Activated CD8-positive, alpha-beta memory T cell treated with anti-CD3 and anti-CD28 coated beads for 4 hours (primary cell): ENCODE data around the gene RABGAP1L.
"Not testable (repeated sequence)": the region's sequence is repeated elsewhere in the genome, so short reads cannot be mapped to it uniquely, and the experiment has no call there.

Experiments
- DNase-seq, 2 donors: peaks; one replicate each; pipeline ENCODE4 v3.0.0-alpha.2; 2020; ENCODE audit warnings: low read depth in 2 of 2

Gene RABGAP1L

GRCh38 chr1:174153085-174153824 is 6.1 kb upstream of the RABGAP1L start:
- no peak for DNase-seq

- no peak for DNase-seq
Measured at GRCh38 chr1:174153825-174154107, 5.6 kb upstream of the RABGAP1L start.

GRCh38 chr1:174156437-174156836 is 2.9 kb upstream of the RABGAP1L start:
- DNase-seq = no peak

- DNase-seq = no peak
Measured at GRCh38 chr1:174157157-174157806, 2.0 kb upstream of the RABGAP1L start.

GRCh38 chr1:174158767-174159251 is 511 bp upstream of the RABGAP1L start:
- DNase-seq = no peak

- peak in 1 of 2 donors; percentile 5 for DNase-seq
Measured at GRCh38 chr1:174160109-174160473, 771 bp downstream of the RABGAP1L start.

GRCh38 chr1:174160603-174161002 is 1.3 kb downstream of the RABGAP1L start:
- no peak for DNase-seq

- no peak for DNase-seq
Measured at GRCh38 chr1:174161813-174162212, 2.5 kb downstream of the RABGAP1L start.

GRCh38 chr1:174164826-174165225 is 5.5 kb downstream of the RABGAP1L start:
- no peak for DNase-seq

- DNase-seq = no peak
Measured at GRCh38 chr1:174165471-174166137, 6.3 kb downstream of the RABGAP1L start.

- no peak for DNase-seq
Measured at GRCh38 chr1:174166530-174167264, 7.4 kb downstream of the RABGAP1L start.

GRCh38 chr1:174167265-174167803 is 8.0 kb downstream of the RABGAP1L start:
- no peak for DNase-seq

GRCh38 chr1:174169342-174169741 is 10.0 kb downstream of the RABGAP1L start:
- no peak for DNase-seq

GRCh38 chr1:174171073-174171472 is 11.8 kb downstream of the RABGAP1L start:
- DNase-seq = no peak

- DNase-seq = no peak
Measured at GRCh38 chr1:174174461-174175329, 15.4 kb downstream of the RABGAP1L start.

GRCh38 chr1:174178459-174178858 is 19.1 kb downstream of the RABGAP1L start:
- DNase-seq = not testable (repeated sequence)

GRCh38 chr1:174189428-174190062 is 30.2 kb downstream of the RABGAP1L start:
- DNase-seq = no peak

GRCh38 chr1:174190691-174191199 is 31.4 kb downstream of the RABGAP1L start:
- DNase-seq = no peak

GRCh38 chr1:174191349-174191862 is 32.1 kb downstream of the RABGAP1L start:
- DNase-seq = no peak

GRCh38 chr1:174194461-174194860 is 35.1 kb downstream of the RABGAP1L start:
- DNase-seq = no peak
